Measurements from ENCODE around the gene KCNK16.
"Not testable (repeated sequence)": the region's sequence is repeated elsewhere in the genome, so short reads cannot be mapped to it uniquely, and the experiment has no call there.

The KCNK16 gene

GRCh38 chr6:39289490-39289889 lies 33.0 kb downstream of the KCNK16 start:
- Histone ChIP-seq H4K8ac (ENCODE audit: low read depth, low read length) (no peak overlapping the region), H3K18ac (ENCODE audit: low read length) (no peak overlapping the region), H2AK5ac (ENCODE audit: low read depth, low read length) (no peak overlapping the region)

DNA sequence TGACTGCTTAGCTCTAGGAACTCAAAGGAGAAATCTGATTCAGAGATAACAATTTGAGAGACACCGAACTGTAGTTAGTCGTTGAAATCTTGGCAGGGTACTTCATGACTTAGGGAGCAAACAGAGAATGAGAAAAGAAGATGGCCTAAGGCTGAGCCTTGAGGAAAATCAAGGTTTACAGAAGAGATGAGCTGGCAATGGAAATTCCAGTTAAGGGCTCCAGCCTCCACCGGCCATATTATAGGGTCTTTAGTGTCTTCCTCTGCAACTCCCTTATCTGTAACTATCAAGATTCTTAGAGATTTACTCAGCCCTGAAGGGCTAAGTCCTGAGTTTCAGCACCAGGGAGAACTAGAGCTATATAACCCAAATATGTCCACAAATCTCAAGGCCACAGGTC lies 34.9 kb downstream of the KCNK16 start:
- no peak overlapping the region for H3K14ac ChIP-seq (ENCODE audit: low read length)
- no peaks in the 10 kb centered on the region for H3K9me3 ChIP-seq (replicated peaks in 1 of 2; ENCODE audit: control insufficient read depth in 2 of 2, insufficient read depth in 1 of 2, low read depth in 1 of 2, low read length in 2 of 2)
- no peak overlapping the region for H3K23ac ChIP-seq (ENCODE audit: low read depth, low read length, poor library complexity)
- H2BK15ac ChIP-seq (ENCODE audit: low read length) = no peak overlapping the region
- no peak overlapping the region for H2BK120ac ChIP-seq (ENCODE audit: low read depth, low read length)
- no peak overlapping the region for H3K4ac ChIP-seq (ENCODE audit: low read length)
- WGBS, 2 donors (ENCODE audit: extremely low coverage in 2 of 2, insufficient read length in 2 of 2, insufficient replicate concordance in 1 of 2) = no CpG with 5 or more reads among the region's 3 CpGs
- H3K4me1 ChIP-seq (ENCODE audit: control insufficient read depth in 2 of 2, insufficient read depth in 1 of 2, low read depth in 1 of 2, low read length in 2 of 2) = peaks cover 3 to 7% of the 10 kb centered on the region in 2 donors
- no peak overlapping the region for H2BK5ac ChIP-seq (ENCODE audit: low read length)
- no peaks in the 10 kb centered on the region for H3K79me1 ChIP-seq (ENCODE audit: low read depth, low read length)
- H4K91ac ChIP-seq (ENCODE audit: low read depth, low read length, poor library complexity) = no peak overlapping the region
- H2BK12ac ChIP-seq (ENCODE audit: low read length) = no peak overlapping the region
- no peak overlapping the region for H3K4me3 ChIP-seq (ENCODE audit: low read length in 2 of 2)
- no peak for DNase-seq (ENCODE audit: low spot score)
- no peak overlapping the region for H3K27ac ChIP-seq (replicated peaks; ENCODE audit: low read length)
- no peak overlapping the region for H3K4me2 ChIP-seq (ENCODE audit: insufficient read depth, low read length, poor library complexity, severe bottlenecking)
- no peak overlapping the region for H3K9ac ChIP-seq (ENCODE audit: low read depth, low read length, poor library complexity)
- H4K8ac ChIP-seq (ENCODE audit: low read depth, low read length) = no peak overlapping the region
- H3K36me3 ChIP-seq (replicated peaks in 1 of 2; ENCODE audit: control insufficient read depth in 2 of 2, insufficient read depth in 2 of 2, low read length in 2 of 2) = no peaks in the 10 kb centered on the region
- no peak overlapping the region for H2AFZ ChIP-seq (ENCODE audit: low read length)
- H3K27me3 ChIP-seq (ENCODE audit: control insufficient read depth in 3 of 3, insufficient read depth in 3 of 3, low read depth in 1 of 3, low read length in 3 of 3) = peaks cover 0 to 16% (median 2%) of the 10 kb centered on the region in 3 experiments
- H2AK5ac ChIP-seq (ENCODE audit: low read depth, low read length) = no peak overlapping the region
- H3K18ac ChIP-seq (ENCODE audit: low read length) = no peak overlapping the region

More at GRCh38 chr6:39289490-39289889, 33.0 kb downstream of the KCNK16 start:
- no peaks in the 10 kb centered on the region for H3K9me3 ChIP-seq (replicated peaks in 1 of 2; ENCODE audit: control insufficient read depth in 2 of 2, insufficient read depth in 1 of 2, low read depth in 1 of 2, low read length in 2 of 2)
- no peaks in the 10 kb centered on the region for H3K36me3 ChIP-seq (replicated peaks in 1 of 2; ENCODE audit: control insufficient read depth in 2 of 2, insufficient read depth in 2 of 2, low read length in 2 of 2)
- no peak overlapping the region for H3K4ac ChIP-seq (ENCODE audit: low read length)
- H3K14ac ChIP-seq (ENCODE audit: low read length) = no peak overlapping the region
- H2BK5ac ChIP-seq (ENCODE audit: low read length) = no peak overlapping the region
- no peak overlapping the region for H3K27ac ChIP-seq (replicated peaks; ENCODE audit: low read length)
- H4K91ac ChIP-seq (ENCODE audit: low read depth, low read length, poor library complexity) = no peak overlapping the region
- H3K4me2 ChIP-seq (ENCODE audit: insufficient read depth, low read length, poor library complexity, severe bottlenecking) = no peak overlapping the region
- no peak overlapping the region for H2AFZ ChIP-seq (ENCODE audit: low read length)
- no peaks in the 10 kb centered on the region for H3K79me1 ChIP-seq (ENCODE audit: low read depth, low read length)
- no peak overlapping the region for H2BK120ac ChIP-seq (ENCODE audit: low read depth, low read length)
- H3K23ac ChIP-seq (ENCODE audit: low read depth, low read length, poor library complexity) = no peak overlapping the region
- H2BK12ac ChIP-seq (ENCODE audit: low read length) = no peak overlapping the region
- H3K4me3 ChIP-seq (ENCODE audit: low read length in 2 of 2) = no peak overlapping the region
- no peak overlapping the region for H2BK15ac ChIP-seq (ENCODE audit: low read length)
- H3K9ac ChIP-seq (ENCODE audit: low read depth, low read length, poor library complexity) = no peak overlapping the region
- peaks cover 3 to 7% of the 10 kb centered on the region in 2 donors for H3K4me1 ChIP-seq (ENCODE audit: control insufficient read depth in 2 of 2, insufficient read depth in 1 of 2, low read depth in 1 of 2, low read length in 2 of 2)
- DNase-seq (ENCODE audit: low spot score) = no peak
- H3K27me3 ChIP-seq (ENCODE audit: control insufficient read depth in 3 of 3, insufficient read depth in 3 of 3, low read depth in 1 of 3, low read length in 3 of 3) = peaks cover 0 to 15% (median 2%) of the 10 kb centered on the region in 3 experiments
- no CpG with 5 or more reads among the region's 2 CpGs for WGBS, 2 donors (ENCODE audit: extremely low coverage in 2 of 2, insufficient read length in 2 of 2, insufficient replicate concordance in 1 of 2)

DNA sequence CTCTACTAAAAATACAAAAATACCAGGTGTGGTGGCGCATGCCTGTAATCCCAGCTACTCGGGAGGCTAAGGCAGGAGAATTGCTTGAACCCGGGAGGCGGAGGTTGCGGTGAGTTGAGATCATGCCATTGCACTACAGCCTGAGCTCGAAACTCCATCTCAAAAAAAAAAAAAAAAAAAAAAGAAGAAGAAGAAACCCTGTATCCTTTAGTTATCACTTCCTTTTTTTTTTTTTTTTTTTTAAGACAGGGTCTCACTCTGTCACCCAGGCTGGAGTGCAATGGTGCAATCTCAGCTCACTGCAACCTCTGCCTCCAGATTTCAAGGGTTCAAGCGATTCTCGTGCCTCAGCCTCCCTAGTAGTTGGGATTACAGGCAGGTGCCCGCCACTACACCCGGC lies 35.9 kb downstream of the KCNK16 start:
- H3K23ac ChIP-seq (ENCODE audit: low read depth, low read length, poor library complexity) = not testable (repeated sequence)

GRCh38 chr6:39282774-39283173 lies 39.7 kb downstream of the KCNK16 start:
- Histone ChIP-seq H4K91ac (ENCODE audit: low read depth, low read length, poor library complexity) (no peak overlapping the region), H3K4me3 (ENCODE audit: low read length in 2 of 2) (no peak overlapping the region), H3K4me1 (ENCODE audit: control insufficient read depth in 2 of 2, insufficient read depth in 1 of 2, low read depth in 1 of 2, low read length in 2 of 2) (no peaks in the 10 kb centered on the region), H4K8ac (ENCODE audit: low read depth, low read length) (no peak overlapping the region), H2BK5ac (ENCODE audit: low read length) (no peak overlapping the region), H3K27ac (replicated peaks; ENCODE audit: low read length) (no peak overlapping the region), H2BK12ac (ENCODE audit: low read length) (no peak overlapping the region), H3K23ac (ENCODE audit: low read depth, low read length, poor library complexity) (no peak overlapping the region), H2BK120ac (ENCODE audit: low read depth, low read length) (no peak overlapping the region), H3K4me2 (ENCODE audit: insufficient read depth, low read length, poor library complexity, severe bottlenecking) (no peak overlapping the region), H3K9ac (ENCODE audit: low read depth, low read length, poor library complexity) (no peak overlapping the region), H3K9me3 (replicated peaks in 1 of 2; ENCODE audit: control insufficient read depth in 2 of 2, insufficient read depth in 1 of 2, low read depth in 1 of 2, low read length in 2 of 2) (no peaks in the 10 kb centered on the region), H3K18ac (ENCODE audit: low read length) (no peak overlapping the region), H2AK5ac (ENCODE audit: low read depth, low read length) (no peak overlapping the region), H2AFZ (ENCODE audit: low read length) (no peak overlapping the region), H3K79me1 (ENCODE audit: low read depth, low read length) (no peaks in the 10 kb centered on the region), H3K36me3 (replicated peaks in 1 of 2; ENCODE audit: control insufficient read depth in 2 of 2, insufficient read depth in 2 of 2, low read length in 2 of 2) (no peaks in the 10 kb centered on the region), H2BK15ac (ENCODE audit: low read length) (no peak overlapping the region), H3K4ac (ENCODE audit: low read length) (no peak overlapping the region), H3K27me3 (ENCODE audit: control insufficient read depth in 3 of 3, insufficient read depth in 3 of 3, low read depth in 1 of 3, low read length in 3 of 3) (peaks cover 0 to 31% (median 0%) of the 10 kb centered on the region in 3 experiments), H3K14ac (ENCODE audit: low read length) (no peak overlapping the region)
- no peak for DNase-seq (ENCODE audit: low spot score)
- no CpG with 5 or more reads among the region's 2 CpGs for WGBS, 2 donors (ENCODE audit: extremely low coverage in 2 of 2, insufficient read length in 2 of 2, insufficient replicate concordance in 1 of 2)

More for the DNA sequence above, 35.9 kb downstream of the KCNK16 start:
- H2BK5ac ChIP-seq (ENCODE audit: low read length); H4K91ac ChIP-seq (ENCODE audit: low read depth, low read length, poor library complexity); H3K27ac ChIP-seq (replicated peaks; ENCODE audit: low read length); H2BK12ac ChIP-seq (ENCODE audit: low read length); H2BK120ac ChIP-seq (ENCODE audit: low read depth, low read length); H3K79me1 ChIP-seq (ENCODE audit: low read depth, low read length); H4K8ac ChIP-seq (ENCODE audit: low read depth, low read length); H3K4me2 ChIP-seq (ENCODE audit: insufficient read depth, low read length, poor library complexity, severe bottlenecking); H3K18ac ChIP-seq (ENCODE audit: low read length); H3K36me3 ChIP-seq (replicated peaks in 1 of 2; ENCODE audit: control insufficient read depth in 2 of 2, insufficient read depth in 2 of 2, low read length in 2 of 2); H3K4ac ChIP-seq (ENCODE audit: low read length); H3K9ac ChIP-seq (ENCODE audit: low read depth, low read length, poor library complexity); H3K9me3 ChIP-seq (replicated peaks in 1 of 2; ENCODE audit: control insufficient read depth in 2 of 2, insufficient read depth in 1 of 2, low read depth in 1 of 2, low read length in 2 of 2); H3K4me3 ChIP-seq (ENCODE audit: low read length in 2 of 2); H3K4me1 ChIP-seq (ENCODE audit: control insufficient read depth in 2 of 2, insufficient read depth in 1 of 2, low read depth in 1 of 2, low read length in 2 of 2); H2AK5ac ChIP-seq (ENCODE audit: low read depth, low read length); DNase-seq (ENCODE audit: low spot score); H2BK15ac ChIP-seq (ENCODE audit: low read length); H2AFZ ChIP-seq (ENCODE audit: low read length); H3K14ac ChIP-seq (ENCODE audit: low read length): not testable (repeated sequence)
- no CpG with 5 or more reads among the region's 10 CpGs for WGBS, 2 donors (ENCODE audit: extremely low coverage in 2 of 2, insufficient read length in 2 of 2, insufficient replicate concordance in 1 of 2)
- H3K27me3 ChIP-seq (ENCODE audit: control insufficient read depth in 3 of 3, insufficient read depth in 3 of 3, low read depth in 1 of 3, low read length in 3 of 3) = peaks cover 0 to 13% (median 0%) of the 10 kb centered on the region in 3 experiments
